Neural cell (in vitro differentiated cells): ENCODE results near the gene ARTN. TPM values are rescaled to one million over a fixed set of nuclear protein-coding genes. Genes with fewer than 3 reads are reported as not detected.

ENCODE experiments used
- H2AFZ ChIP-seq: fragments of 200-600, 300-800 bp; sonication (generic), shearing (Covaris generic); 2 replicates; pipeline ENCODE4 v1.6.0; 2014; ENCODE audit warnings: low read depth, mild to moderate bottlenecking, antibody characterized with exemption, low read length, moderate library complexity
- H3F3A ChIP-seq: fragments of 200-600 bp; shearing (Covaris generic); 2 replicates; pipeline ENCODE4 v1.6.1; 2016; ENCODE audit warnings: mild to moderate bottlenecking, moderate library complexity, mixed read lengths, antibody characterized with exemption, low read length; ENCODE audit not compliant: insufficient read depth, poor library complexity, severe bottlenecking
- H3K27ac ChIP-seq: fragments of 200-600, 300-800 bp; sonication (generic), shearing (Covaris generic); 2 replicates; pipeline ENCODE4 v1.5.1; 2014; ENCODE audit warnings: mild to moderate bottlenecking, low read length, moderate library complexity
- H3K27me3 ChIP-seq: fragments of 300-800, 200-600 bp; sonication (generic), shearing (Covaris generic); 2 replicates; pipeline ENCODE4 v1.6.0; 2014; ENCODE audit warnings: mild to moderate bottlenecking, low read depth, low read length, moderate library complexity; ENCODE audit not compliant: insufficient read depth
- H3K36me3 ChIP-seq: fragments of 300-800, 200-600 bp; sonication (generic), shearing (Covaris generic); 2 replicates; pipeline ENCODE4 v1.5.1; 2014; ENCODE audit warnings: mild to moderate bottlenecking, antibody characterized with exemption, low read length, moderate library complexity; ENCODE audit not compliant: insufficient read depth
- H3K4me2 ChIP-seq: fragments of 300-800, 200-600 bp; sonication (generic), shearing (Covaris generic); 2 replicates; pipeline ENCODE4 v1.6.0; 2014; ENCODE audit warnings: mild to moderate bottlenecking, low read length
- H3K4me3 ChIP-seq: fragments of 300-800, 200-600 bp; sonication (generic), shearing (Covaris generic); 2 replicates; pipeline ENCODE4 v1.5.1; 2014; ENCODE audit warnings: mild to moderate bottlenecking, low read length, moderate library complexity
- H3K79me2 ChIP-seq: fragments of 200-600 bp; shearing (Covaris generic); replicated peaks from 2 replicates; pipeline ENCODE4 v1.6.0; 2014; ENCODE audit warnings: mild to moderate bottlenecking, low read length, moderate library complexity; ENCODE audit not compliant: insufficient read depth
- H3K9ac ChIP-seq: fragments of 300-800, 200-600 bp; sonication (generic), shearing (Covaris generic); 2 replicates; pipeline ENCODE4 v1.6.1; 2016; ENCODE audit warnings: mild to moderate bottlenecking, low read length, mixed read lengths
- H3K9me2 ChIP-seq: fragments of 200-600 bp; shearing (Covaris generic); 2 replicates; pipeline ENCODE4 v1.6.1; 2016; ENCODE audit warnings: mild to moderate bottlenecking, low read length, mixed read lengths; ENCODE audit not compliant: insufficient read depth
- H3K9me3 ChIP-seq: fragments of 200-600, 300-800 bp; sonication (generic), shearing (Covaris generic); 2 replicates; pipeline ENCODE4 v1.6.1; 2016; ENCODE audit warnings: mild to moderate bottlenecking, mixed run types, low read length, moderate library complexity, mixed read lengths
- H4K20me1 ChIP-seq: fragments of 200-600 bp; shearing (Covaris generic); 2 replicates; pipeline ENCODE4 v1.6.1; 2016; ENCODE audit warnings: mild to moderate bottlenecking, mixed run types; ENCODE audit not compliant: insufficient read depth
- EP300 ChIP-seq: fragments of 450-650 bp; conservative IDR thresholded peaks from 2 replicates; pipeline ENCODE4 v1.6.1; 2014; ENCODE audit warnings: antibody characterized with exemption, mild to moderate bottlenecking, moderate library complexity; ENCODE audit not compliant: poor library complexity, severe bottlenecking
- EZH2 ChIP-seq: fragments of 200-600, 300-800 bp; shearing (Covaris generic), sonication (generic); IDR thresholded peaks from 2 replicates; pipeline ENCODE4 v1.6.1; 2014; ENCODE audit warnings: antibody characterized with exemption, low read length, borderline replicate concordance, mild to moderate bottlenecking; ENCODE audit not compliant: insufficient read depth, poor library complexity, severe bottlenecking
- MXI1 ChIP-seq: fragments of 450-650 bp; conservative IDR thresholded peaks from 2 replicates; pipeline ENCODE4 v1.6.1; 2014; ENCODE audit warnings: antibody characterized with exemption, mild to moderate bottlenecking; ENCODE audit not compliant: poor library complexity, severe bottlenecking
- POLR2AphosphoS5 ChIP-seq: IDR thresholded peaks from 2 replicates; pipeline ENCODE4 v1.6.1; 2012
- RAD21 ChIP-seq: fragments of 450-650 bp; conservative IDR thresholded peaks from 2 replicates; pipeline ENCODE4 v1.6.1; 2014; ENCODE audit warnings: antibody characterized with exemption, mild to moderate bottlenecking, moderate library complexity
- SMC3 ChIP-seq: fragments of 450-650 bp; conservative IDR thresholded peaks from 2 replicates; pipeline ENCODE4 v1.6.1; 2014; ENCODE audit warnings: antibody characterized with exemption, mild to moderate bottlenecking, moderate library complexity; ENCODE audit not compliant: poor library complexity
- TAF1 ChIP-seq: IDR thresholded peaks from 2 replicates; pipeline ENCODE4 v1.6.1; 2012; ENCODE audit warnings: low read depth
- polyA plus RNA-seq: library from polyadenylated mRNA; depleted of rRNA; stranded (reverse); fragments of >200 nt; gene quantifications from 2 replicates; pipeline ENCODE4 v1.2.3, GENCODE V29; 2014
- TF ChIP-seq, protein P1 (sequence below): fragments of 450-650 bp; IDR thresholded peaks from 2 replicates; pipeline ENCODE4 v1.5.1; 2014; ENCODE audit warnings: antibody characterized with exemption, mild to moderate bottlenecking, moderate library complexity; ENCODE audit not compliant: poor library complexity, severe bottlenecking
- TF ChIP-seq, protein P2 (sequence below): IDR thresholded peaks from 2 replicates; pipeline ENCODE4 v1.6.1; 2012; ENCODE audit warnings: borderline replicate concordance

The ARTN gene
- polyA plus RNA-seq, 1 donor from 2014 or later: 1.4 TPM

DNA sequence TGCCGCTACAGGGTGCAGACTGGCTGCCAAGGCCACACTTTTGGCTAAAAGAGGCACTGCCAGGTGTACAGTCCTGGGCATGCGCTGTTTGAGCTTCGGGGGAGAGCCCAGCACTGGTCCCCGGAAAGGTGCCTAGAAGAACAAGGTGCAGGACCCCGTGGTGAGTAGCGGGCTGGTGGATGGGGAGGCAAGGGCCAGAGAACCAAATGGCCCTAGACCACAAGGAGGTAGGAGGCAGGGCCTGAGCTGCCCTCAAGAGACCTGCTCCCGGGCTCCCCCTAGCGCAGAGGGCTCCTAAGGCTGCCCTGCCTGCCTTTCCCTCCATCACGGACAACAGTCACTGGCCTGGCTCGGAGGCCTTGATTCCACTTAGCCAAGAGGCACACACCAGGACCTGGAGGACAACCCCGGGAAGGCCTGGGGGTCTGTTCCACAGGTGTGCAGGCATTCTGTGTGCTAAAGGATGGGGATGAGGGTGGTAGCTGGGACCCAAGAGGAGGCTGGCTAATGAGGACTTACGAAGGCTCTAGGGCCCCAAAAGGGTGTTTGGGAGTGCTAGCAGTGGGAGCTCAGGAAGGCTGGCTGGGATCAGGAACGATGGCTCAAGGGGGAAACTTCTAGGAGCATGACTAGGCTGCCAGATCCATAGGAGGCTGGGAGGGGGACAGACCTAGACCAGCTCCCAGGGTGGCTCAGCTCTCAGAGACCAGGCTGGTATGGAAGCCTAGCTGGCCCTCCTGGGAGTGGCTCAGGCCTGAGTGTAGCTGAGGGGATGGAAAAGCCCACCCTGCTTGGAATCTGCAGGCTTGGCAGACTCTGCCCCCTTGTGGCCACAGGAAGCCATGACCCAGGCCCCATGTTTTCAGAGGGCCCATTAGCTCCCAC lies 742 bp downstream of the ARTN start:
- Histone ChIP-seq H3K27ac (no peak overlapping the region), H4K20me1 (no peaks in the 10 kb centered on the region), H3K4me3 (no peak overlapping the region), H3K9me3 (no peaks in the 10 kb centered on the region), H3K79me2 (no peaks in the 10 kb centered on the region), H3K36me3 (no peaks in the 10 kb centered on the region), H2AFZ (no peak overlapping the region), H3K9ac (no peak overlapping the region), H3F3A (no peaks in the 10 kb centered on the region), H3K9me2 (no peaks in the 10 kb centered on the region), H3K4me2 (no peak overlapping the region), H3K27me3 (peaks cover 34% of the 10 kb centered on the region)
- TF ChIP-seq, protein P1, sequence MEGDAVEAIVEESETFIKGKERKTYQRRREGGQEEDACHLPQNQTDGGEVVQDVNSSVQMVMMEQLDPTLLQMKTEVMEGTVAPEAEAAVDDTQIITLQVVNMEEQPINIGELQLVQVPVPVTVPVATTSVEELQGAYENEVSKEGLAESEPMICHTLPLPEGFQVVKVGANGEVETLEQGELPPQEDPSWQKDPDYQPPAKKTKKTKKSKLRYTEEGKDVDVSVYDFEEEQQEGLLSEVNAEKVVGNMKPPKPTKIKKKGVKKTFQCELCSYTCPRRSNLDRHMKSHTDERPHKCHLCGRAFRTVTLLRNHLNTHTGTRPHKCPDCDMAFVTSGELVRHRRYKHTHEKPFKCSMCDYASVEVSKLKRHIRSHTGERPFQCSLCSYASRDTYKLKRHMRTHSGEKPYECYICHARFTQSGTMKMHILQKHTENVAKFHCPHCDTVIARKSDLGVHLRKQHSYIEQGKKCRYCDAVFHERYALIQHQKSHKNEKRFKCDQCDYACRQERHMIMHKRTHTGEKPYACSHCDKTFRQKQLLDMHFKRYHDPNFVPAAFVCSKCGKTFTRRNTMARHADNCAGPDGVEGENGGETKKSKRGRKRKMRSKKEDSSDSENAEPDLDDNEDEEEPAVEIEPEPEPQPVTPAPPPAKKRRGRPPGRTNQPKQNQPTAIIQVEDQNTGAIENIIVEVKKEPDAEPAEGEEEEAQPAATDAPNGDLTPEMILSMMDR: peak; percentile 82
- TF ChIP-seq SMC3 (peak; percentile 84), POLR2AphosphoS5 (peak; percentile 6), MXI1 (no peak), EP300 (no peak), TAF1 (no peak), RAD21 (peak; percentile 77), EZH2 (no peak)
- TF ChIP-seq, protein P2, sequence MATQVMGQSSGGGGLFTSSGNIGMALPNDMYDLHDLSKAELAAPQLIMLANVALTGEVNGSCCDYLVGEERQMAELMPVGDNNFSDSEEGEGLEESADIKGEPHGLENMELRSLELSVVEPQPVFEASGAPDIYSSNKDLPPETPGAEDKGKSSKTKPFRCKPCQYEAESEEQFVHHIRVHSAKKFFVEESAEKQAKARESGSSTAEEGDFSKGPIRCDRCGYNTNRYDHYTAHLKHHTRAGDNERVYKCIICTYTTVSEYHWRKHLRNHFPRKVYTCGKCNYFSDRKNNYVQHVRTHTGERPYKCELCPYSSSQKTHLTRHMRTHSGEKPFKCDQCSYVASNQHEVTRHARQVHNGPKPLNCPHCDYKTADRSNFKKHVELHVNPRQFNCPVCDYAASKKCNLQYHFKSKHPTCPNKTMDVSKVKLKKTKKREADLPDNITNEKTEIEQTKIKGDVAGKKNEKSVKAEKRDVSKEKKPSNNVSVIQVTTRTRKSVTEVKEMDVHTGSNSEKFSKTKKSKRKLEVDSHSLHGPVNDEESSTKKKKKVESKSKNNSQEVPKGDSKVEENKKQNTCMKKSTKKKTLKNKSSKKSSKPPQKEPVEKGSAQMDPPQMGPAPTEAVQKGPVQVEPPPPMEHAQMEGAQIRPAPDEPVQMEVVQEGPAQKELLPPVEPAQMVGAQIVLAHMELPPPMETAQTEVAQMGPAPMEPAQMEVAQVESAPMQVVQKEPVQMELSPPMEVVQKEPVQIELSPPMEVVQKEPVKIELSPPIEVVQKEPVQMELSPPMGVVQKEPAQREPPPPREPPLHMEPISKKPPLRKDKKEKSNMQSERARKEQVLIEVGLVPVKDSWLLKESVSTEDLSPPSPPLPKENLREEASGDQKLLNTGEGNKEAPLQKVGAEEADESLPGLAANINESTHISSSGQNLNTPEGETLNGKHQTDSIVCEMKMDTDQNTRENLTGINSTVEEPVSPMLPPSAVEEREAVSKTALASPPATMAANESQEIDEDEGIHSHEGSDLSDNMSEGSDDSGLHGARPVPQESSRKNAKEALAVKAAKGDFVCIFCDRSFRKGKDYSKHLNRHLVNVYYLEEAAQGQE: no peak

DNA sequence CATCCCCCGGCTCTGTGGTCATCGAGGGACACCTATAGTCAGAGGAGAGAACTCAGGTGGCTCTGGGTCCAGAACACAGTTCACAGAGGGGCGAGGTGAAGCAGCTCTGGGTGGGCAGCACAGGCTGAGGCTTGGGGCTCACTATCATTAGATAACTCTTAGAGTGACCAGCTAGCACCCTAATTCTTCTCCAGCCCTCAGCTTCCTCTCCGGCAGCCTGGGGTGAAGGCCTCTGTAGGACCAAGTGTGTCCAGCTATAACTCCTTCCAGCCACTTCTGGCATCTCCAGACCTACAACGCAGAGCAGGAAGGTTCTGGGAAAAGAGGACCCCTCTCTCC lies 1.4 kb downstream of the ARTN start:
- Histone ChIP-seq H3K79me2 (no peaks in the 10 kb centered on the region), H3K9ac (no peak overlapping the region), H3K27me3 (peaks cover 34% of the 10 kb centered on the region), H3K4me2 (no peak overlapping the region), H3K9me2 (no peaks in the 10 kb centered on the region), H4K20me1 (no peaks in the 10 kb centered on the region), H3K36me3 (no peaks in the 10 kb centered on the region), H3K4me3 (no peak overlapping the region), H3K9me3 (no peaks in the 10 kb centered on the region), H3K27ac (no peak overlapping the region), H3F3A (no peaks in the 10 kb centered on the region), H2AFZ (no peak overlapping the region)
- TF ChIP-seq EZH2 (no peak), POLR2AphosphoS5 (no peak), RAD21 (no peak), MXI1 (no peak), EP300 (no peak), SMC3 (peak; percentile 9), TAF1 (no peak)
- TF ChIP-seq, protein P2: no peak
- TF ChIP-seq, protein P1: no peak
